KBM-7 (cell line): ENCODE results near the gene RGMA.

ENCODE experiments used
- DNase-seq: peaks from one replicate; pipeline ENCODE4 v3.0.0-alpha.2; 2015
- in situ Hi-C: fragments of 300-500 bp; cut with MboI; formaldehyde crosslinking; loops from 2 replicates; pipeline ENCODE4 v1.14.3; 2020; ENCODE audit warnings: low sequenced_read_pairs, low pct_unique_long_range_greater_than_20kb, mixed read lengths

The RGMA gene

GRCh38 chr15:93029214-93029835 lies 59.7 kb downstream of the RGMA start:
- DNase-seq = no peak
- in situ Hi-C loops = loop anchor here (25.0 kb wide), 1 partner anchor 1083 kb away; no protein-coding TSS in a partner anchor

GRCh38 chr15:93028632-93029213 lies 60.3 kb downstream of the RGMA start:
- DNase-seq = no peak
- in situ Hi-C loops = loop anchor here (25.0 kb wide), 1 partner anchor 1084 kb away; no protein-coding TSS in a partner anchor

- no peak for DNase-seq
- in situ Hi-C loops = loop anchor here (25.0 kb wide), 1 partner anchor 1084 kb away; no protein-coding TSS in a partner anchor
Observed at GRCh38 chr15:93028111-93028631, 60.8 kb downstream of the RGMA start.

- no peak for DNase-seq
- in situ Hi-C loops = loop anchor here (25.0 kb wide), 1 partner anchor 1085 kb away; no protein-coding TSS in a partner anchor
Observed at GRCh38 chr15:93027413-93027812, 61.6 kb downstream of the RGMA start.

GRCh38 chr15:93026380-93026817 lies 62.6 kb downstream of the RGMA start:
- in situ Hi-C loops = loop anchor here (25.0 kb wide), 1 partner anchor 1086 kb away; no protein-coding TSS in a partner anchor
- no peak for DNase-seq

GRCh38 chr15:93025625-93025982 lies 63.4 kb downstream of the RGMA start:
- in situ Hi-C loops = loop anchor here (25.0 kb wide), 1 partner anchor 1087 kb away; no protein-coding TSS in a partner anchor
- DNase-seq = no peak

- no peak for DNase-seq
- in situ Hi-C loops = loop anchor here (25.0 kb wide), 1 partner anchor 1087 kb away; no protein-coding TSS in a partner anchor
Observed at GRCh38 chr15:93024716-93025624, 64.0 kb downstream of the RGMA start.

GRCh38 chr15:93024293-93024692 lies 64.7 kb downstream of the RGMA start:
- in situ Hi-C loops = no loop called here
- no peak for DNase-seq

- no peak for DNase-seq
- in situ Hi-C loops = no loop called here
Observed at GRCh38 chr15:93020976-93021772, 67.8 kb downstream of the RGMA start.

GRCh38 chr15:93019971-93020370 lies 69.0 kb downstream of the RGMA start:
- in situ Hi-C loops = no loop called here
- DNase-seq = no peak

- no peak for DNase-seq
- in situ Hi-C loops = no loop called here
Observed at GRCh38 chr15:93019090-93019489, 69.9 kb downstream of the RGMA start.

GRCh38 chr15:93018574-93018973 lies 70.4 kb downstream of the RGMA start:
- in situ Hi-C loops = no loop called here

GRCh38 chr15:93017526-93017925 lies 71.5 kb downstream of the RGMA start:
- in situ Hi-C loops = no loop called here

More at GRCh38 chr15:93018574-93018973, 70.4 kb downstream of the RGMA start:
- DNase-seq = no peak

GRCh38 chr15:93012786-93013185 lies 76.2 kb downstream of the RGMA start:
- in situ Hi-C loops = no loop called here
- no peak for DNase-seq

More at GRCh38 chr15:93017526-93017925, 71.5 kb downstream of the RGMA start:
- DNase-seq = no peak

GRCh38 chr15:93007994-93008393 lies 81.0 kb downstream of the RGMA start:
- in situ Hi-C loops = no loop called here
- DNase-seq = no peak

GRCh38 chr15:93005133-93005532 lies 83.9 kb downstream of the RGMA start:
- in situ Hi-C loops = no loop called here
- no peak for DNase-seq

GRCh38 chr15:93001881-93002280 lies 87.1 kb downstream of the RGMA start:
- in situ Hi-C loops = no loop called here
- DNase-seq = no peak

- in situ Hi-C loops = no loop called here
- no peak for DNase-seq
Observed at GRCh38 chr15:93001156-93001555, 87.9 kb downstream of the RGMA start.

GRCh38 chr15:92997821-92998220 lies 91.2 kb downstream of the RGMA start:
- no peak for DNase-seq
- in situ Hi-C loops = no loop called here
